H1 (cell line): Measurements from ENCODE around the gene CDCA5. TPM values are rescaled to one million over a fixed set of nuclear protein-coding genes. Genes with fewer than 3 reads are reported as not detected.
A peak's percentile ranks its signal among the peaks of the same experiment; 100 is the strongest.

ENCODE experiments used
- ATF3 ChIP-seq: IDR thresholded peaks from 2 replicates; pipeline ENCODE4 v1.6.1; 2011; ENCODE audit warnings: low read depth, mild to moderate bottlenecking, low read length; ENCODE audit not compliant: insufficient read depth
- CEBPB ChIP-seq: IDR thresholded peaks from 2 replicates; pipeline ENCODE4 v1.6.1; 2012; ENCODE audit warnings: low read depth, low read length
- CHD1 ChIP-seq: IDR thresholded peaks from 2 replicates; pipeline ENCODE4 v1.6.1; 2012; ENCODE audit warnings: low read depth, low read length, improper control_type of control experiment
- CTBP2 ChIP-seq: IDR thresholded peaks from 2 replicates; pipeline ENCODE4 v1.7.0; 2011; ENCODE audit warnings: borderline replicate concordance, mild to moderate bottlenecking, moderate library complexity, mixed read lengths, low read length; ENCODE audit not compliant: insufficient read depth, insufficient read length
- EP300 ChIP-seq, 2 experiments: IDR thresholded peaks; 1 replicate in 1 of 2; 2 replicates in 1 of 2; pipeline ENCODE4 v1.6.1; 2011 to 2012; ENCODE audit warnings: low read depth in 2 of 2, low read length in 2 of 2, mild to moderate bottlenecking in 2 of 2, borderline replicate concordance in 1 of 2, inconsistent platforms in 1 of 2, moderate library complexity in 1 of 2
- FOSL1 ChIP-seq: IDR thresholded peaks from 2 replicates; pipeline ENCODE4 v1.6.1; 2011; ENCODE audit warnings: mild to moderate bottlenecking, low read depth, low read length, moderate library complexity; ENCODE audit not compliant: insufficient read depth
- GABPA ChIP-seq: IDR thresholded peaks from 2 replicates; pipeline ENCODE4 v1.6.1; 2011; ENCODE audit warnings: mild to moderate bottlenecking, low read length, moderate library complexity, borderline replicate concordance; ENCODE audit not compliant: insufficient read depth
- JUND ChIP-seq: IDR thresholded peaks from 2 replicates; pipeline ENCODE4 v1.6.1; 2011; ENCODE audit warnings: mild to moderate bottlenecking, improper control_type of control experiment, low read length
- KDM4A ChIP-seq: IDR thresholded peaks from one replicate; pipeline ENCODE4 v1.7.1; 2012; ENCODE audit warnings: low read depth, mild to moderate bottlenecking, moderate library complexity, low read length, inconsistent platforms; ENCODE audit not compliant: severe bottlenecking
- NRF1 ChIP-seq: IDR thresholded peaks from 2 replicates; pipeline ENCODE4 v1.6.1; 2011; ENCODE audit warnings: mild to moderate bottlenecking, low read depth, low read length, improper control_type of control experiment
- RAD21 ChIP-seq, 2 experiments: IDR thresholded peaks in 1 of 2; conservative IDR thresholded peaks in 1 of 2; 2 replicates each; pipeline ENCODE4 v1.6.1; 2011; ENCODE audit warnings: low read depth in 2 of 2, low read length in 2 of 2, improper control_type of control experiment in 1 of 2, inconsistent platforms in 1 of 2, mild to moderate bottlenecking in 1 of 2, moderate library complexity in 1 of 2
- RNF2 ChIP-seq: fragments of 200-900, 300-1000 bp; sonication (generic); IDR thresholded peaks from 2 replicates; pipeline ENCODE4 v1.7.1; 2016; ENCODE audit warnings: borderline replicate concordance, low read depth, mild to moderate bottlenecking, antibody characterized with exemption, low read length; ENCODE audit not compliant: poor library complexity, severe bottlenecking; ENCODE audit errors: missing control alignments
- RXRA ChIP-seq: IDR thresholded peaks from 2 replicates; pipeline ENCODE4 v1.6.1; 2011; ENCODE audit warnings: low read depth, mild to moderate bottlenecking, low read length, moderate library complexity; ENCODE audit not compliant: insufficient read depth
- SIRT6 ChIP-seq: IDR thresholded peaks from one replicate; pipeline ENCODE4 v1.7.1; 2012; ENCODE audit warnings: low read length, inconsistent platforms
- SIX5 ChIP-seq: IDR thresholded peaks from 2 replicates; pipeline ENCODE4 v1.6.1; 2011; ENCODE audit warnings: mild to moderate bottlenecking, low read depth, low read length
- SP1 ChIP-seq: IDR thresholded peaks from 2 replicates; pipeline ENCODE4 v1.6.1; 2011; ENCODE audit warnings: low read depth, low read length
- SP4 ChIP-seq: IDR thresholded peaks from 2 replicates; pipeline ENCODE4 v1.6.1; 2012; ENCODE audit warnings: low read length, inconsistent platforms
- SRF ChIP-seq: IDR thresholded peaks from 2 replicates; pipeline ENCODE4 v1.6.1; 2011; ENCODE audit warnings: mild to moderate bottlenecking, low read depth, low read length, moderate library complexity
- TCF12 ChIP-seq: IDR thresholded peaks from 2 replicates; pipeline ENCODE4 v1.6.1; 2011; ENCODE audit warnings: low read depth, mild to moderate bottlenecking, low read length
- polyA plus RNA-seq, 7 experiments: library from polyadenylated mRNA; depleted of rRNA in 3 of 7; stranded (reverse) in 5 of 7; unstranded in 2 of 7; fragments of >200 nt in 5 of 7; fragments of 200-250 nt in 2 of 7; gene quantifications; 1 replicate in 5 of 7; 2 replicates in 1 of 7; 4 replicates in 1 of 7; pipeline versions ENCODE4 v1.2.1 to v1.2.3, GENCODE V29; 2011 to 2013; ENCODE audit warnings: missing spikeins in 2 of 7, mixed read lengths in 2 of 7
- total RNA-seq: library from RNA; stranded (reverse); fragmentation: NEBNext Ultra II Directional; extraction: Animal tissue kit (Norgen Biotek cat#: 25700); gene quantifications from 2 replicates; pipeline ENCODE4 v1.2.1, GENCODE V29; 2021
- TF ChIP-seq, protein P1 (sequence below): IDR thresholded peaks from 2 replicates; pipeline ENCODE4 v1.6.1; 2012; ENCODE audit warnings: low read length, inconsistent platforms

Gene CDCA5
- total and polyA plus RNA-seq, 2 of the 8 experiments (the other 6 are each of a cell fraction or from before 2014, with no cell fraction given), result 39.2 to 87.0 TPM

DNA sequence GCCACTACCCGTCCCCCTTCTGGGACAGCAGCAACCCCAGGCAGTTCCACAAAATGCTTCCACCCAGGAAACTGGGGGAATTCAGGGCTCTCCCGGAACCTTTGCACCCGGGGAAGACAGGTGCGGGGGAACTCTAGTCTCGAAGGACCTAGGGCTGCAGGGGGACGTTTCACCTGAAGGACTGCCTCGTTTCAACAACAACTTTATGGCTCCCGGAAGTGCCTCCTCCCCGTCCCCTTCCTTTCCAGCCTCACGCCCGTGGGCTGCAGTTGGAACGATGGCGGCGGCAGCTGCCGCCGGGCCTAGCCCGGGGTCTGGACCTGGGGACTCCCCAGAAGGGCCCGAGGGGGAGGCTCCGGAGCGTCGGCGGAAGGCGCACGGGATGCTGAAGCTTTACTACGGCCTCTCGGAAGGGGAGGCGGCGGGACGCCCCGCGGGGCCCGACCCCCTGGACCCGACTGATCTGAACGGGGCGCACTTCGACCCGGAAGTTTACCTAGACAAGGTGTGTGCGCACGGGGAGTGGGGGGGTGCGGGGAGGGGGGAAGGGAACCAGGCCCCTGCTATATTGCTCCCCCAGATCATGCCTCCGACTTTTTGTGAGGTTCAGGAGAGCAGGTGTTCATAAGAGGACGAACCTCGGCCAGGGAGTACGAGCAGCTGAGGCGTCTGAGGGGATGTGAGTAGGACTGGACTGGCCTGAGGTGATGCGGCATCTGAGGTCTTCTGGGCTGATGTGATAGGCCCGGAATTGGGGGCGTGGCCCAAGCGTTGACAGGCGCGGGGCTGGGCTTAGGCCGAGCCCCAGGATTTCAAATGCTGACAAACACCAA, 12.3 kb upstream of the CDCA5 start, which contains the start of gene VPS51 (continued):
- TF ChIP-seq EP300 (IDR thresholded peaks at IDR 0.05; ENCODE audit: borderline replicate concordance in 1 of 2, low read depth in 2 of 2, low read length in 2 of 2) (peak in 1 of 2 experiments; percentile 86; a peak in 2 of 3 replicates), KDM4A (peak; percentile 83), GABPA (peak; percentile 98), SRF (peak; percentile 77), SP4 (peak; percentile 55; the same call in 1 of the 2 replicates), FOSL1 (no peak), CEBPB (peak; percentile 16; the same call in 1 of the 2 replicates), TCF12 (peak; percentile 92), SP1 (peak; percentile 93), RNF2 (no peak), RXRA (no peak), CHD1 (no peak), NRF1 (no peak), SIRT6 (no peak), JUND (no peak; the same call in 1 of the 2 replicates), SIX5 (peak; percentile 95), ATF3 (peak; percentile 73; the same call in 1 of the 2 replicates), RAD21 (IDR thresholded peaks at IDR 0.05 in 1 of 2, conservative IDR thresholded peaks at IDR 0.05 in 1 of 2; ENCODE audit: low read depth in 2 of 2, low read length in 2 of 2) (no peak), CTBP2 (peak; percentile 46)
- TF ChIP-seq, protein P1, sequence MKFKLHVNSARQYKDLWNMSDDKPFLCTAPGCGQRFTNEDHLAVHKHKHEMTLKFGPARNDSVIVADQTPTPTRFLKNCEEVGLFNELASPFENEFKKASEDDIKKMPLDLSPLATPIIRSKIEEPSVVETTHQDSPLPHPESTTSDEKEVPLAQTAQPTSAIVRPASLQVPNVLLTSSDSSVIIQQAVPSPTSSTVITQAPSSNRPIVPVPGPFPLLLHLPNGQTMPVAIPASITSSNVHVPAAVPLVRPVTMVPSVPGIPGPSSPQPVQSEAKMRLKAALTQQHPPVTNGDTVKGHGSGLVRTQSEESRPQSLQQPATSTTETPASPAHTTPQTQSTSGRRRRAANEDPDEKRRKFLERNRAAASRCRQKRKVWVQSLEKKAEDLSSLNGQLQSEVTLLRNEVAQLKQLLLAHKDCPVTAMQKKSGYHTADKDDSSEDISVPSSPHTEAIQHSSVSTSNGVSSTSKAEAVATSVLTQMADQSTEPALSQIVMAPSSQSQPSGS, result peak; percentile 74; the same call in 1 of the 2 replicates
